ENCODE results near the gene SCNN1A.

The SCNN1A gene

DNA sequence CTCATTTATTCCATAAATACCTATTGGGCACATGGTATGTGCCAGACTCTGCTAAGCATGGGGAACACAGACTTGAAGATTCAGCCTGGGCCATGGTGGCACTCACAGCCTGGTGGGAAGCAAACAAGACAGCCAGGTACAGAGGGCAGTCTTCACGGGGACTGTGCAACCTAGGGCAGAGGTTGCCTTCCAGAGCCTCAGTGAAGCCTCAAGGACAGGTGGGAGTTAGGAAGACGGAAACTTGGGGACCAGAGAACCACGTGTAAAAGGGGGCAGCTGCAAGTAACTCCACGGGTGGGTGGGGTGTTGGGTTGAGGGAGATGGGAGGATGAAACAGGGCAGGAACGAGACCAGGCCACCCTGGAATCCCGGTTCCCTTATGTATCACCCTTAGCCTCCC is 7.6 kb upstream of the SCNN1A start:
- Histone ChIP-seq H3K27ac (ENCODE audit: low read depth, low read length) (no peak overlapping the region), H2AFZ (ENCODE audit: low read depth, low read length, severe bottlenecking) (no peak overlapping the region), H3K9me2 (replicated peaks; ENCODE audit: insufficient read depth, low read length) (no peaks in the 10 kb centered on the region), H3K4me3 (ENCODE audit: insufficient read depth, low read length, poor library complexity, severe bottlenecking) (no peak overlapping the region), H3K9me3 (ENCODE audit: insufficient read depth, low read length) (no peaks in the 10 kb centered on the region), H3K79me2 (ENCODE audit: insufficient read depth, low read length) (no peaks in the 10 kb centered on the region), H3K27me3 (ENCODE audit: low read length) (no peaks in the 10 kb centered on the region), H3K4me2 (ENCODE audit: low read depth, low read length, poor library complexity, severe bottlenecking) (no peak overlapping the region), H3K9ac (ENCODE audit: low read length) (no peak overlapping the region), H3K36me3 (ENCODE audit: low read length) (no peaks in the 10 kb centered on the region), H3F3A (ENCODE audit: insufficient read depth) (no peaks in the 10 kb centered on the region), H4K20me1 (ENCODE audit: low read depth, low read length) (no peaks in the 10 kb centered on the region)
- no peak for TF ChIP-seq EZH2phosphoT487 (conservative IDR thresholded peaks at IDR 0.05; ENCODE audit: low read length)
- TF ChIP-seq, protein P1, sequence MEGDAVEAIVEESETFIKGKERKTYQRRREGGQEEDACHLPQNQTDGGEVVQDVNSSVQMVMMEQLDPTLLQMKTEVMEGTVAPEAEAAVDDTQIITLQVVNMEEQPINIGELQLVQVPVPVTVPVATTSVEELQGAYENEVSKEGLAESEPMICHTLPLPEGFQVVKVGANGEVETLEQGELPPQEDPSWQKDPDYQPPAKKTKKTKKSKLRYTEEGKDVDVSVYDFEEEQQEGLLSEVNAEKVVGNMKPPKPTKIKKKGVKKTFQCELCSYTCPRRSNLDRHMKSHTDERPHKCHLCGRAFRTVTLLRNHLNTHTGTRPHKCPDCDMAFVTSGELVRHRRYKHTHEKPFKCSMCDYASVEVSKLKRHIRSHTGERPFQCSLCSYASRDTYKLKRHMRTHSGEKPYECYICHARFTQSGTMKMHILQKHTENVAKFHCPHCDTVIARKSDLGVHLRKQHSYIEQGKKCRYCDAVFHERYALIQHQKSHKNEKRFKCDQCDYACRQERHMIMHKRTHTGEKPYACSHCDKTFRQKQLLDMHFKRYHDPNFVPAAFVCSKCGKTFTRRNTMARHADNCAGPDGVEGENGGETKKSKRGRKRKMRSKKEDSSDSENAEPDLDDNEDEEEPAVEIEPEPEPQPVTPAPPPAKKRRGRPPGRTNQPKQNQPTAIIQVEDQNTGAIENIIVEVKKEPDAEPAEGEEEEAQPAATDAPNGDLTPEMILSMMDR (IDR thresholded peaks at IDR 0.05; ENCODE audit: insufficient read depth, low read length, poor library complexity, severe bottlenecking): no peak

DNA sequence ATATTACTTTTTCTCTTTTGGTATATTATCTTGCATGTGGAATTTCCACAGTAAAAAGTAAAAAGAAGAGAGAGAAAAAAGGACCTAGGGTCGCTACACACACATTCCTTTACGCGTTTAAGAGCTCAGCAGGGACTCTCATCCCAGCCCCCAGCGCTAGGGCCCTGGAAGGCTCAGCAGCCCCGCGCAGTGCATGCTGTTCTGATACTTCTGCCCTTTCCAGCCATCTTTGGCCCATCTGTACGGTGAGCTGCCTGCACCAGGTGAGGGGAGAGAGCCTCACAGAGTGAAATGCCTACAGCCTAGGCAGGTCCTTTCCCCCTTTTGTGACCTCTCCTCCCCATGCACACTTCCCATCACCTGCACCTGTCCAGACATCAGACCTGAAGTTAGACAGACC is 7.0 kb upstream of the SCNN1A start:
- H3K4me2 ChIP-seq (ENCODE audit: low read depth, low read length, poor library complexity, severe bottlenecking): no peak overlapping the region
- no peak overlapping the region for H3K27ac ChIP-seq (ENCODE audit: low read depth, low read length)
- H3K4me3 ChIP-seq (ENCODE audit: insufficient read depth, low read length, poor library complexity, severe bottlenecking): no peak overlapping the region
- no peaks in the 10 kb centered on the region for H3K36me3 ChIP-seq (ENCODE audit: low read length)
- H3K27me3 ChIP-seq (ENCODE audit: low read length): no peaks in the 10 kb centered on the region
- H2AFZ ChIP-seq (ENCODE audit: low read depth, low read length, severe bottlenecking): no peak overlapping the region
- no peaks in the 10 kb centered on the region for H3K9me3 ChIP-seq (ENCODE audit: insufficient read depth, low read length)
- no peaks in the 10 kb centered on the region for H3F3A ChIP-seq (ENCODE audit: insufficient read depth)
- no peaks in the 10 kb centered on the region for H3K79me2 ChIP-seq (ENCODE audit: insufficient read depth, low read length)
- H3K9me2 ChIP-seq (replicated peaks; ENCODE audit: insufficient read depth, low read length): no peaks in the 10 kb centered on the region
- H4K20me1 ChIP-seq (ENCODE audit: low read depth, low read length): no peaks in the 10 kb centered on the region
- H3K9ac ChIP-seq (ENCODE audit: low read length): no peak overlapping the region
- TF ChIP-seq, protein P1 (IDR thresholded peaks at IDR 0.05; ENCODE audit: insufficient read depth, low read length, poor library complexity, severe bottlenecking): no peak
- TF ChIP-seq EZH2phosphoT487 (conservative IDR thresholded peaks at IDR 0.05; ENCODE audit: low read length): no peak

DNA sequence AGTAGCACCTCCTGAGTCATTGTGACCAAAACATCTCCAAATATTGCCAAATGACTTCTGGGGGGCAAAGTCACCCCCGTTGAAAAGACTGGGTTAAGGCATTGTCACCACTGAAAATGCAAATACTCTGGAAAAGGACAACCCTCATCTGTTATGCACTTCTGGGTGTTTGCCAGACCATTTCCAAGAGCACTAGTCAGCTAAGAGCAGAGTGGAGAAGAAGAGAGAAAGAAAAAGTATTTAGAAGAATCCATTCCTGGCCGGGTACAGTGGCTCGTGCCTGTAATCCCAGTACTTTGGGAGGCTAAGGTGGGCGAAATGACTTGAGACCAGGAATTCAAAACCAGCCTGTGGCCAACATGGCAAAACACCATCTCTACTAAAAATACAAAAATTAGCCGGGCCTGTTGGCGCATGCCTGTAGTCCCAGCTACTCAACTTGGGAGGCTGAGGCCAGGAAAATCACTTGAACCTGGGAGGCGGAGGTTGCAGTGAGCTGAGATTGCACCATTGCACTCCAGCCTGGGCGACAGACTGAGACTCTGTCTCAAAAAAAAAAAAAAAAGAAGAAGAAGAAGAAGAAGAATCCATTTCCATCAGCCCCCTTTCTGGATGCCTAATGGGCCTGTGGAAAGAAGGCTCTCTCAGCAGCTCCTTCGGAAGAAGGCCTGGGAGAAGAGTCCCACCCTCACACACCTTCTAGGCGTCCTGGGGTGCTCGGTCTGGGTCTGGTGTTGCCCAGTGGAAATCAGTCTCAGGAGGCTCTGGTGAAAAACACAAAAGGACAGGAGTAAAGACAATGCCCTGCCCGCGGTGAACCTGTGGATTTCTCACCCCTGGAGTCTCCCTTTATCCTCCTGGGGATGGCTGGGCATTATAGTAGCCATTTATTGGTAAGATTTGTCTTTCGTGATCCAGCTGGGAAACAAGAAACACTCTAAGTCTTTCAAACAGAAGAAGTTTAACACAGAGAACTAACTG is 5.1 kb upstream of the SCNN1A start:
- no peaks in the 10 kb centered on the region for H3K79me2 ChIP-seq (ENCODE audit: insufficient read depth, low read length)
- no peak overlapping the region for H3K9ac ChIP-seq (ENCODE audit: low read length)
- no peak overlapping the region for H3K4me3 ChIP-seq (ENCODE audit: insufficient read depth, low read length, poor library complexity, severe bottlenecking)
- H3K4me2 ChIP-seq (ENCODE audit: low read depth, low read length, poor library complexity, severe bottlenecking): no peak overlapping the region
- no peak overlapping the region for H2AFZ ChIP-seq (ENCODE audit: low read depth, low read length, severe bottlenecking)
- no peaks in the 10 kb centered on the region for H4K20me1 ChIP-seq (ENCODE audit: low read depth, low read length)
- H3K27me3 ChIP-seq (ENCODE audit: low read length): no peaks in the 10 kb centered on the region
- H3K9me2 ChIP-seq (replicated peaks; ENCODE audit: insufficient read depth, low read length): no peaks in the 10 kb centered on the region
- H3K9me3 ChIP-seq (ENCODE audit: insufficient read depth, low read length): no peaks in the 10 kb centered on the region
- no peaks in the 10 kb centered on the region for H3F3A ChIP-seq (ENCODE audit: insufficient read depth)
- no peak overlapping the region for H3K27ac ChIP-seq (ENCODE audit: low read depth, low read length)
- TF ChIP-seq, protein P1 (IDR thresholded peaks at IDR 0.05; ENCODE audit: insufficient read depth, low read length, poor library complexity, severe bottlenecking): no peak
- TF ChIP-seq EZH2phosphoT487 (conservative IDR thresholded peaks at IDR 0.05; ENCODE audit: low read length): no peak
- no peaks in the 10 kb centered on the region for H3K36me3 ChIP-seq (ENCODE audit: low read length)
